Activated T-helper 1 cell treated with anti-CD3 and anti-CD28 coated beads, Interleukin-12 subunit alpha, Interleukin-12 subunit beta, Interleukin-2, Interleukin-4 antibody, amounts not matched to agents 30 ng/mL and 10 ng/mL and 1 ng/mL, durations not matched to agents 14 hours and 24 hours and 36 hours (primary cell): ENCODE measurements around the gene PHLDB2. TPM values are rescaled to one million over a fixed set of nuclear protein-coding genes. Genes with fewer than 3 reads are reported as not detected.
A peak's percentile ranks its signal among the peaks of the same experiment; 100 is the strongest.

Experiments
- DNase-seq: peaks from one replicate; pipeline ENCODE4 v3.0.0; 2021; ENCODE audit warnings: low spot score
- H3K27ac Mint-ChIP-seq: one replicate; pipeline ENCODE4 v1.8.0; 2021; ENCODE audit warnings: mild to moderate bottlenecking, mixed read lengths
- H3K27me3 Mint-ChIP-seq: one replicate; pipeline ENCODE4 v1.8.0; 2022; ENCODE audit warnings: mild to moderate bottlenecking, moderate library complexity, mixed read lengths; ENCODE audit not compliant: insufficient read depth
- H3K36me3 Mint-ChIP-seq: one replicate; pipeline ENCODE4 v1.8.0; 2021; ENCODE audit warnings: low read depth, mixed read lengths
- H3K4me1 Mint-ChIP-seq: one replicate; pipeline ENCODE4 v1.8.0; 2021; ENCODE audit warnings: low read depth, mixed read lengths
- H3K4me3 Mint-ChIP-seq: one replicate; pipeline ENCODE4 v1.8.0; 2021; ENCODE audit warnings: mild to moderate bottlenecking, moderate library complexity, mixed read lengths
- H3K9me3 Mint-ChIP-seq: one replicate; pipeline ENCODE4 v1.8.0; 2021; ENCODE audit warnings: mixed read lengths
- intact Hi-C: fragments of 100-400 bp; cut with micrococcal nuclease; formaldehyde crosslinking; loops from one replicate; pipeline ENCODE4 v1.15.1; 2024
- total RNA-seq: library from RNA; stranded (reverse); gene quantifications from 2 replicates; pipeline ENCODE4 v1.2.3, GENCODE V29; 2022

The PHLDB2 gene
- total RNA-seq, 1 donor from 2014 or later = 0.75 TPM

- H3K36me3 Mint-ChIP-seq = peaks cover 3% of the 10 kb centered on the region
- DNase-seq = no peak
- intact Hi-C loops = no loop called here
- no peaks in the 10 kb centered on the region for H3K27me3 Mint-ChIP-seq
- peak overlapping the region; percentile 89 for H3K27ac Mint-ChIP-seq
- H3K9me3 Mint-ChIP-seq = no peaks in the 10 kb centered on the region
- no peak overlapping the region for H3K4me3 Mint-ChIP-seq
- H3K4me1 Mint-ChIP-seq = peaks cover 57% of the 10 kb centered on the region
Measured at GRCh38 chr3:112003321-112004080, 144.4 kb downstream of the PHLDB2 start.

DNA sequence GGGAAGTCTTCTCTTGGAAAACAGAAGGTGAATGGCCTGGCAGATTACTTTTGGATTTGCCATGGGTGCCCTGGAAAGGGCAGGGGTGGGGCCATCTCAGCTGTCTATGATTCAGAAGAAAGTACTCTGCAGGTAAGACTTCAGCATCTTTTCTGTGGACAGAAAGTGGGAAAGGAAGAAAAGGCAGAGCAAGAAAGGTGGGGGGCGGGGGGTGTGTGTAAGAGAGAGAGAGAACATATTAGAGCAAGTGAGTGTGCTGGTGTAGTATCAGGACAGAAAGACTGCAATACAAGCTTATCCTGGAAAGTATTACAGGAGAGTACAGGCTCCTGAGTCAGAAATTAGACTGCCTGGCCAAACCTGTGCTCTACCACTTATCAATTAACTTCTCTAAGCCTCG, 145.1 kb downstream of the PHLDB2 start:
- no peak overlapping the region for H3K4me3 Mint-ChIP-seq
- peaks cover 3% of the 10 kb centered on the region for H3K36me3 Mint-ChIP-seq
- no peaks in the 10 kb centered on the region for H3K9me3 Mint-ChIP-seq
- no peak for DNase-seq
- peaks cover 57% of the 10 kb centered on the region for H3K4me1 Mint-ChIP-seq
- intact Hi-C loops = no loop called here
- peak overlapping the region; percentile 69 for H3K27ac Mint-ChIP-seq
- no peaks in the 10 kb centered on the region for H3K27me3 Mint-ChIP-seq

DNA sequence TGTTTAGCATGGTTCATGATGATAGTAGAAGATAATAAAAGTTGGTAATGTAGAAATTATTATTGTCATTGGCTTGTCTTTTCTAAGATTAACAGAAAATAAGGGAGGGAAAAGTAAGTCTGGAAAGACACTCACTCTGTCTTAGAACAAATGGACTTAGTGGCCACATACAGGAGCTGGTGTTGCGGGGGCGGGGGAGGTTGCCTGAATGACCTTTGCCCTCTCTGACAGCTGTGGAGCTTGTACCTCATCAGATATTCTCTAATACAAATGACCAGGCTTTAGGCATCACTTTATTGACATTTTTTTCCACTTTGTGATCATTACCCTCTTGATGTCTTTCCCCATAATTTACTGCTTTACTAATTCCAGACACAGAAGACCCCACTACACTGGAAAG, 145.6 kb downstream of the PHLDB2 start:
- H3K27ac Mint-ChIP-seq = peak overlapping the region; percentile 69
- DNase-seq = no peak
- intact Hi-C loops = no loop called here
- no peaks in the 10 kb centered on the region for H3K27me3 Mint-ChIP-seq
- H3K4me1 Mint-ChIP-seq = peaks cover 57% of the 10 kb centered on the region
- H3K36me3 Mint-ChIP-seq = peaks cover 3% of the 10 kb centered on the region
- H3K9me3 Mint-ChIP-seq = no peaks in the 10 kb centered on the region
- no peak overlapping the region for H3K4me3 Mint-ChIP-seq

GRCh38 chr3:112005091-112005672, 146.1 kb downstream of the PHLDB2 start:
- DNase-seq = no peak
- peak overlapping the region; percentile 30 for H3K27ac Mint-ChIP-seq
- H3K4me3 Mint-ChIP-seq = no peak overlapping the region
- intact Hi-C loops = no loop called here
- no peaks in the 10 kb centered on the region for H3K9me3 Mint-ChIP-seq
- H3K27me3 Mint-ChIP-seq = no peaks in the 10 kb centered on the region
- peaks cover 57% of the 10 kb centered on the region for H3K4me1 Mint-ChIP-seq
- peaks cover 3% of the 10 kb centered on the region for H3K36me3 Mint-ChIP-seq

DNA sequence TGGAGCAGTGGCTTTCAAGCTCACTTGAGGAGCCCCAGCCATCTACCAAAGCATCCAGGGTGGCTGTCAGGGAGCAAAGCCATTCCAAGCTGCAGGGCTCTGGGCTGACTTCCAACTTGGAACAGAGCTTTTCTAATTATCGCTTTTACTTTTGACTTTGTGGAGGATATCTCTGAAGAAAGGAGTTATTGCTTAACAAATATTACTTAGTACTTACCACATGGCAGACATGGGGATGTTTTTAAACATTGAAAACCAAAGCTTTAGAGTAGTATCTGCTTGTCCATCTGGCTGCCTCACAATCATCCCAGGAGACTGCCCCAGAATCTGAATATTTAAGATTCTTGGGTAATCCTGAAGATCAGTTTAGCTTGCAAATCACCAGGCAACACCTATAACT, 148.6 kb downstream of the PHLDB2 start:
- intact Hi-C loops = no loop called here
- Mint-ChIP-seq H3K36me3 (peaks cover 3% of the 10 kb centered on the region), H3K9me3 (no peaks in the 10 kb centered on the region), H3K27ac (no peak overlapping the region), H3K27me3 (no peaks in the 10 kb centered on the region), H3K4me3 (no peak overlapping the region), H3K4me1 (peaks cover 41% of the 10 kb centered on the region)
- DNase-seq = no peak

- no peak overlapping the region for H3K4me3 Mint-ChIP-seq
- H3K27ac Mint-ChIP-seq = no peak overlapping the region
- H3K27me3 Mint-ChIP-seq = no peaks in the 10 kb centered on the region
- peaks cover 37% of the 10 kb centered on the region for H3K4me1 Mint-ChIP-seq
- DNase-seq = no peak
- peaks cover 3% of the 10 kb centered on the region for H3K36me3 Mint-ChIP-seq
- no peaks in the 10 kb centered on the region for H3K9me3 Mint-ChIP-seq
- intact Hi-C loops = no loop called here
Measured at GRCh38 chr3:112009670-112010069, 150.6 kb downstream of the PHLDB2 start.

DNA sequence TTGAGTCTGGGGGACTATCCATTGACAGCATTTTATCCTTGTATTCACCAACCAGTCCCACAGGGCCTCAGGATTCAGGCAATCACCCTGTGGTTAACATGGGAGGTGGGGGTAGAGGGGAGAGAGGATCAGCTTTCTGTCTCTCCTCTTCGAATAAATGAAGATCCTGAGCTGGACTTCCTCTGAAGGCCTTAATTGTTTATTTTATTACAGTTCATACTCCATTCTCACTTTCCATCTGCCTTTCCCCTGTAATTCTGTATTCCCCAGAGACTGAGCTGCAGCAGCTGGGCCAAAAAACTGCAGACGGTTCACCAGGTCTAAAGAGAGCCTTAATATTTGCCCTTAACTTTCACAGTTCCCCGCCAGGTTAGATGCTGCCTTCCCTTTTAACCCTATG, 151.6 kb downstream of the PHLDB2 start:
- Mint-ChIP-seq H3K4me3 (no peak overlapping the region), H3K4me1 (peaks cover 28% of the 10 kb centered on the region), H3K9me3 (no peaks in the 10 kb centered on the region), H3K27ac (no peak overlapping the region), H3K36me3 (no peaks in the 10 kb centered on the region), H3K27me3 (no peaks in the 10 kb centered on the region)
- no peak for DNase-seq
- intact Hi-C loops = no loop called here

DNA sequence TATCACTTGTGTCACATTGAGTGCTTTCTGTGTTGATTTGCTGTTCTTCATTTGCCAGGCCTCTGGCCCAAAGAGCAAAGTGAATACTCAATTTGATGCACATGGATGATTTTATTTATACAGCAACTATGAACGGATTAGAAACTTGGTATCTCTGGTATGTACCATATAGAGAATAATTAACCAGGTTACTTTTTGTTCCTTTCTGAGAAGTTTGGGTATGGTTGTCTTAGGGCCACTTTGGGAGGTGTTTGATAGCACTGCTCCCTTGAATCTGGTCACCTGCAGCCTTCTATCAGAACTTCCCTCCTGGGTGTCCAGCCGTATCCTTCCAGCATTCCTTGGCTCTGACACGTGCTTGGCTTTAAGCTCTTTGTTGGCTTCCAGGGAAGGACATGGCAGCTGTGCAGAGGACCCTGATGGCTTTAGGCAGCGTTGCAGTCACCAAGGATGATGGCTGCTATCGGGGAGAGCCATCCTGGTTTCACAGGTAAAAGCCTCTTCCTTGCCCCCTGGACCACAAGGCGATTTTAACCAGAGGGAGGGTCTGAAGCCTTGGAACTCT, 152.4 kb downstream of the PHLDB2 start:
- H3K27me3 Mint-ChIP-seq = no peaks in the 10 kb centered on the region
- intact Hi-C loops = no loop called here

GRCh38 chr3:112012205-112012992, 153.3 kb downstream of the PHLDB2 start:
- intact Hi-C loops = loop anchor here (2.0 kb wide), 3 partner anchors 30 to 118 kb away; partner anchors contain the start of gene ABHD10
- no peaks in the 10 kb centered on the region for H3K36me3 Mint-ChIP-seq
- no peak overlapping the region for H3K4me3 Mint-ChIP-seq
- H3K27ac Mint-ChIP-seq = peak overlapping the region; percentile 79
- DNase-seq = no peak
- no peaks in the 10 kb centered on the region for H3K27me3 Mint-ChIP-seq
- peaks cover 28% of the 10 kb centered on the region for H3K4me1 Mint-ChIP-seq
- H3K9me3 Mint-ChIP-seq = no peaks in the 10 kb centered on the region

More for the DNA sequence above, 152.4 kb downstream of the PHLDB2 start:
- Mint-ChIP-seq H3K4me1 (peaks cover 28% of the 10 kb centered on the region), H3K27ac (no peak overlapping the region), H3K4me3 (no peak overlapping the region), H3K36me3 (no peaks in the 10 kb centered on the region), H3K9me3 (no peaks in the 10 kb centered on the region)
- DNase-seq = no peak

DNA sequence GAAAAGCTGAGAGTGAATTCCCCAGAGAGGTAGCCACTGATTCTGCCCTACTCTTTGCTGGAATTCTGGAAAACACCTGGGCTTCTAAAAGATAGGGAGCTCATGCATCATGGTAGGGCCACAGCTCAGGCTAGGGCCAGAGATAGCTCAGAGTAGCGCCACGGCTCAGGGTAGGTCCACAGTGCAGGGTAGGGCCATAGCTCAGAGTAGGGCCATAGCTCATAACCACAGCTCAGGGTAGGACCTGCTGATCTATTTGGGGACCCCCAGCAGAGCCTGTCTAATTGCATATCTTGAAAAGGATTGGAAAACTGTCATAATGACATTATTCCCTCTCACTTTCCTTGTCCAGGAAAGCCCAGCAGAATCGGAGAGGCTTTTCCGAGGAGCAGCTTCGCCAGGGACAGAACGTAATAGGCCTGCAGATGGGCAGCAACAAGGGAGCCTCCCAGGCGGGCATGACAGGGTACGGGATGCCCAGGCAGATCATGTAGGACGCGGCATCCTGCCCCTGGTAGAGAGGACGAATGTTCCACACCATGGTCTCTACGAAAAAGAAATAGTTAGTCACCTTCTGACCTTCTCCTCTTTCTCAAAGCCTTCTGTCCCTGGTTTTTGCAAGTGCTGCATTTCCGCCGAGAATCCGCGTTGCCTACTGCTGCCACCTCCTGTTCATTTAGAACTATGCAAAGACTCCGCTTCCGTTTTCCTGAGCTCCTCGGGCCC, 154.2 kb downstream of the PHLDB2 start:
- no peaks in the 10 kb centered on the region for H3K27me3 Mint-ChIP-seq
- peak overlapping the region; percentile 79 for H3K27ac Mint-ChIP-seq
- intact Hi-C loops = loop anchor here (1.0 to 2.0 kb wide), 8 partner anchors 11 to 296 kb away; partner anchors contain the start of gene ABHD10
- DNase-seq = peak; percentile 38
- no peak overlapping the region for H3K4me3 Mint-ChIP-seq
- H3K9me3 Mint-ChIP-seq = no peaks in the 10 kb centered on the region
- H3K36me3 Mint-ChIP-seq = no peaks in the 10 kb centered on the region
- H3K4me1 Mint-ChIP-seq = peaks cover 28% of the 10 kb centered on the region

DNA sequence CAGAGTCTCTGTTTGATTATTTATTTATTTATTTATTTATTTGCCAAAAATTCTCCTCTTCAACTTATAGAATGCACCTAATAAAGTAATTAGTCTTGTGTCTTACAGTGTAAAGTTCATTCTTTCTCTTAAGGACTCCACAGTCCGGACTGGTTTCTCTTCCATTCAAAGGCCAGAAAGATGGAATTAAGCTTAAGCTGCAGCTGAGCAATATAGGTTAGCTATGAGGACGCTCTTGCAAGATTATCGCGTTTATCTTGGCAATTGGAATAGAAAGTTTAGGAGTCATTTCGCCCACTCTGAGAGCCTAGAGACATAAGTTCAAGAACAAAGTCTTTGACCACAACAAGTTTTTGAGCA, 154.7 kb downstream of the PHLDB2 start:
- no peak overlapping the region for H3K27ac Mint-ChIP-seq
- H3K4me3 Mint-ChIP-seq = no peak overlapping the region
- intact Hi-C loops = loop anchor here (1.0 to 2.0 kb wide), 8 partner anchors 11 to 296 kb away; partner anchors contain the start of gene ABHD10
- H3K9me3 Mint-ChIP-seq = no peaks in the 10 kb centered on the region
- DNase-seq = no peak
- H3K36me3 Mint-ChIP-seq = no peaks in the 10 kb centered on the region
- H3K27me3 Mint-ChIP-seq = no peaks in the 10 kb centered on the region
- H3K4me1 Mint-ChIP-seq = peaks cover 25% of the 10 kb centered on the region

GRCh38 chr3:112017091-112017490, 158.0 kb downstream of the PHLDB2 start:
- no peaks in the 10 kb centered on the region for H3K27me3 Mint-ChIP-seq
- no peaks in the 10 kb centered on the region for H3K36me3 Mint-ChIP-seq
- no peak overlapping the region for H3K4me3 Mint-ChIP-seq
- no peak for DNase-seq
- intact Hi-C loops = no loop called here
- H3K9me3 Mint-ChIP-seq = peaks cover 3% of the 10 kb centered on the region
- no peak overlapping the region for H3K27ac Mint-ChIP-seq
- H3K4me1 Mint-ChIP-seq = peaks cover 29% of the 10 kb centered on the region
